ENCODE data around the gene METTL25.

METTL25 gene

DNA sequence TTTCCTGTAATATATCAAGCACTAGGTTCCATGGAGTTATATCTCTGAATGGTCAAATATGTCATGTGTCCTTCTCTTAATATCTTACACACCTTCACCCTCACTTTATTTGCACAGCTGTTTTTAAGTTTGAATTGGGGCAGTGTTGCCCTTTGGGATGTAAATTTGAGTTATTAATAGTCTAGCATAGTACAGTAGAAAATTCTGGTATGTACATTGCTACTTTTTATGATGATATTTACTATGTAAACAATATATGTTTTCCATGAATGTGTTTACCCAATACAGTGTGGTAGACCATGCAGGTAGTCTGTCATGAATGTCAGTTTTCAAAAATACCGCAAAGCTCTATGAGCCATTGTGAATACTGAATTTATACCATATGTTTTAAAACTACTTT is 50.5 kb downstream of the METTL25 start:
- no peak for DNase-seq

GRCh38 chr12:82411546-82412230 is 53.4 kb downstream of the METTL25 start:
- no peak for DNase-seq

DNA sequence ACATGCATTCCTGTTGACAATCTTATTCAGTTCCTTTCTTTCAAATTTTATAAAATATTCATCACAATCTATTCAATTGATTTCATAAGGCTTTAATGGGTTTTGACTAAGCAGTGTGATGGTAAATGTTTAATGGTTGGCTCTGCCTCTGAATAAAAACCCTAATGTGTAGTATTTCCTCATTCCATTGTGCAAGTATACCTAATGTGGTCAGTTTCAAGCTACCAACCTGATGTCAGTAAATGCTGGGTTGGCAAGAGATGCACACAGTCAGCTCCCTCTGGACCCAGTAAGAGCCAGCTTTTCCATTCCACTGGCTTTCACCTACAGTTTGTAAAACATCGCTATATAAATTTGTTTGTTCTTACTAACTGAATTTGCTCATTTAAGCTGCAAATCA is 53.9 kb downstream of the METTL25 start:
- no peak for DNase-seq

GRCh38 chr12:82414044-82414443 is 55.7 kb downstream of the METTL25 start:
- DNase-seq, result no peak

DNA sequence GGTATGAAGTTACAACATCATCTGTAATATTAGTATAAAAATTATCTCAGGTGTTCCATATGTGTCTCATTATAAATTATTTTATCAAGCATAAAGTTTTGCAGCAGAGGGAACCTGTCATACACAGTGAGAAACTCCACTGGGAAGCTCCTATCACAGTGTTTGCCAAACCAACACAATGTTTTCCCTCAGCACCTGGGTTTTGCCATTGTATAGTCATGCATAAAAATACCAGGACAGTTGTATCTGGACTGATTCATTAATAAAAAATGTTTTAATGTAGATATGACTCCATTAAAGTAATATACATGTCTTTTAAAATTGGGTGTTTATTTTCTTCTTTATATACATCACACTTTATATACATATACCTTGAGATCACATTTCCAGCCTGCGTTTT is 56.6 kb downstream of the METTL25 start:
- no peak for DNase-seq

- no peak for DNase-seq
These were observed 57.1 kb downstream of the METTL25 start for GRCh38 chr12:82415402-82415801.

- DNase-seq, result no peak
These were observed 66.9 kb downstream of the METTL25 start for GRCh38 chr12:82425241-82425640.

- no peak for DNase-seq
These were observed 67.8 kb downstream of the METTL25 start for GRCh38 chr12:82426081-82426480.

DNA sequence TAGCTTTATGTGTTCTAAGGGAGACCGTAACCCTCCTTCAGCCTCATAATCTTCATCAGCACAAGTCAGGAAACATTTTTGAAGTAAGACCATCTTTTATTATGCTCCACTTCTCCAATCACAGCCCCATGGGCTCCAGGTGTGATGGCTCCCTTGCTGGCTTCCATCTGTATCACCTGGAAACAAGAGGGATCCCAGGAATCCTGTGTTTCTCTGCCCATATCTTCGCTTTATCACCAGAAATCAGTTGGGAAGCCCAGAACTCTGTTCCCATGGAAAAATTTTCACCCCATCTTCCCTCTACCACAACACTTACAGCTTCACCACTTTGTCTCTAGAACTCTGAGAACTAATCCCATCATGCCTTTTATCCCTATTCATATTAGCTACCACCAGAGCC is 68.3 kb downstream of the METTL25 start:
- DNase-seq, result no peak

- no peak for DNase-seq
These were observed 72.3 kb downstream of the METTL25 start for GRCh38 chr12:82430541-82431145.

DNA sequence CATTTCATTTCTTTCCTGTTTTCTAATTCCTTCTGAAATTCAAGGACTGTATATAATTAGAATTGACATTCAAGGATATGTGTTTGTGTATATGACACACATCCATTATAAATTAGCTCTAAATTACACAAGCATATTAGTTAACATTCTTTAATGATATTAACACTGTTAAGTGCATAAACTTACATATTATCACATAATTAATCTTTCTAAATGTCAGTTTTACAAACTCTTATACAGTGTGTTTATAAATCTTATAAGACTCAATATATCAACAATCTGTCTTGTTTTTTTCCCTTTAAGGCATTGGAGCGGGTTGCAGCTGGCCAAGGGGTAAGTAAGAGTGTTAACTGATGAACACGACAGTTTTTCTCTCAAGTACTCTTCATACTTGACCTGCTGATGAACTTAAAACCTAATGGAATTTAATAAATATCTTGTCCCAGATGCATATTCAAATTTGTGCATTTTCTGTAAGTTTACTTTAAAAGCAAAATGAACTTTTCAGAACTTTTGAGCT is 76.1 kb downstream of the METTL25 start:
- no peak for DNase-seq

- DNase-seq, result no peak
These were observed 78.0 kb downstream of the METTL25 start for GRCh38 chr12:82436354-82436753.

GRCh38 chr12:82437744-82438143 is 79.4 kb downstream of the METTL25 start:
- no peak for DNase-seq

DNA sequence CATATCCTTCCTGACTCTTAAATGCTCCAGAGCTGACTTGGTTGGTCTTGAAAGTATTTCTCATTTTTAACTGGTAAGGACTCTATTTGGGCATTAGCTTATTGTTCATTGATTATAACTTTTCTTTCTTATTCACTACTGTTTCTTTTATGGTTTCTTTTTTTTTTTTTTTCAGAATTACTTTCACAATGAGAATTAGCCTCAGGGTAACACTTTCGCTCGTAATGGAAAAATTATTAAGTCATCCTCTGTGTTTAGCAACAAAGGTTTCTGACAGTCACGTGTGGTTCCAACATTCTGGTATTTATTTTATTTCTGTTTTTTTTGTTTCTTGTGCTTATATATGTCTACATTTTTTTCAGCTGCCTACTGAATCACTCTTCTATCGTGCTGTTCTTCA is 80.0 kb downstream of the METTL25 start:
- DNase-seq, result no peak

GRCh38 chr12:82440885-82441284 is 82.6 kb downstream of the METTL25 start:
- DNase-seq, result no peak

DNA sequence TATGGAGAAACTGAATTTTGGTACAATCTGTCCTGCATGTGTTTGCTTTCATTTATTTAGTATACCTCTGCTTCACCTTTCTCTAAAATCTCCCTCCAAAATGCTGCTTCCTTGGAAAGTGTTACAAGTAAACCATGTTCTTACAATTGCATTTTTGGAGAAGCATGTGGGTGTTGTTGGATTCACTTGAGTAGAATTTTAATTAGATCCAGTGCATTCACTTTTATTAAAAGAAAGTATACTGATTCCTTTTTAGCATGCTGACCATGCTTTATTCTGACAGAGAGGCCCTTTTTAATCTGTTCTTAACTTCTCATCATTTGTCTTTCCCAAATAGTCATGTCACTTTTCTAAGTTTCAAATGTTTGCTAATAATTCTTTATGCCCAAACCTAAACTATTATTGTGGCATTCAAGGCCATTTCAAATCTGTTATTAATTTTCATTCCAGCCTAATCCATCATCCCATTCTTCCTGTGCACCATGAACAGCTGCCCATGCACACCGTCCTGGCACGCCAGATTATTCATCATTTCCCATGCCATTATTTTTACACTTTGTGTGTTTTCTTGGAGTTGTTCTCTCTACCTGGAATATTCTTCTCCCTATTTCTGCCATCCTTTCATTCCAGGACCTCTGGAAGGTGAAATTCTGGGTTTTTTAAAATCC is 90.7 kb downstream of the METTL25 start:
- no peak for DNase-seq

- no peak for DNase-seq
These were observed 98.3 kb downstream of the METTL25 start for GRCh38 chr12:82456633-82457032.

GRCh38 chr12:82458101-82458500 is 99.8 kb downstream of the METTL25 start:
- no peak for DNase-seq

- no peak for DNase-seq
These were observed 103.1 kb downstream of the METTL25 start for GRCh38 chr12:82461393-82461792.

GRCh38 chr12:82461836-82462235 is 103.5 kb downstream of the METTL25 start:
- DNase-seq, result no peak

- no peak for DNase-seq
These were observed 110.2 kb downstream of the METTL25 start for GRCh38 chr12:82468563-82468962.

DNA sequence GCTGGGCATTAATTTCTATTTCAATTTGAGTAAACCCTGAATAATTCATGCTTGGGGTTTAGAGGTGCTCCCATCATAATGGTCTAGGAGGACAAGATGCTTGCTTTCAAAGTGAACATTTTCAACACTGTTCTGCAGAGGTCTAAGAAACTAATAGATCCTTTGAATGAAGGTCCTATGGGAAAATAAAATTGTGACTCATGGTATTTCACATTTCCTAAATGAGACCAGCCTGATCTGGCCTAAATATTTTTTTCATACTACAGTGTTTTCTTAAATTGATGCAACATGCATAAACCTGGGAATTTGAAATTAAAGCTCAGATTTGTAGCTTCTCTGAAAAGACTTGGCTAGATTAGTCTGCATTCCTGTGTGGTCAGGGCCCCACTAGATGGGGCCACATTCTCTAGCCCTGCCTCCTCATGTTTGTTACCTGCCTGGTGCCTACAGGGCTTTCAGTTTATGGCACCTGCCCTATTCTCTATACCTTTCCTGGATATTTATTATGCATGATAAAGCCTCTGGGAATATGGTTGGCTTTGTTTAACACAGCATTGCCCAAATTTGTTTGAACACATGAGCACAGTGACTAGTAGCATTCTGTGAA is 112.7 kb downstream of the METTL25 start:
- DNase-seq, result no peak

DNA sequence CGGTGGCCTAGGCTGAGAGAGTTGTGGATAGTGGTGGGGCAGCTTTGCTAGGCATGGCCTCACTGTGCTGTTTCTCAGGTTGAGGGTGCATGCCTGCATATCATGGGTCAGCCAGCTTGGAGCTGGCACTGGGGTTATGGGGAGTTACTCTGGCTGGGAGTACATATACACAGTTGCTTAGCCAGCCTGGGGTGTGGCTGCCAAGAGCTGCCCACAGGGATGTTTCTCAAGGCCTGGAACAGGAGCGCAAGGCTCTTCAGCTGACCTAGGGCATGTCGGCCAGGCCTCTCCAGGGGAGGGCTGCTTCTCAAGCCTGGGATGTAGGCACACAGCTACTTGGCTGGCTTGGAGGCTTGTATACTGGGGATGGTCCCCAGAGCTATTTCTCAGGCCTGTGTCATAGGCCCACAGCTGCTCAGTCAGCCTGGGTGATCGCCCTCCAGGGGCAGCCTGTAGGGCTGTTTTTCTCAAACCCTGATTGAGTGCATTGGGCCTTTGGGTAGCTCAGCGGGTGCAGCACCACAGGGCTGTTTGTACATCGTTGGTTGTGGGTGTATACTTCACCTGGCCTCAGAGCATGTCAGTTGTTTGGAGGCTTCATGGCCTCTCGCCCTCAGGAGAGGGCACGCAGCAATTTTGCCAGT is 114.9 kb downstream of the METTL25 start:
- DNase-seq, result no peak

Measured in NCI-H2227 treated with DMSO at 0.1 percent for 48 hours (cell line).